Peyer's patch (tissue), 4 donors: ENCODE data around the gene SPATA18.

ENCODE experiments used
- POLR2A ChIP-seq, 2 donors: fragments of 450-650 bp; IDR thresholded peaks; one replicate each; pipeline ENCODE4 v1.5.1; 2017; ENCODE audit warnings: antibody characterized with exemption in 2 of 2, mild to moderate bottlenecking in 2 of 2, moderate library complexity in 2 of 2
- TF ChIP-seq, protein P1 (sequence below), 6 experiments: fragments of 450-650 bp in 4 of 6; fragments of 200-600 bp in 2 of 6; sonication (generic) in 1 of 6; IDR thresholded peaks; one replicate each; pipeline ENCODE4 v1.5.1; 2017 to 2019; ENCODE audit warnings: antibody characterized with exemption in 6 of 6, mild to moderate bottlenecking in 3 of 6, moderate library complexity in 1 of 6

DNA sequence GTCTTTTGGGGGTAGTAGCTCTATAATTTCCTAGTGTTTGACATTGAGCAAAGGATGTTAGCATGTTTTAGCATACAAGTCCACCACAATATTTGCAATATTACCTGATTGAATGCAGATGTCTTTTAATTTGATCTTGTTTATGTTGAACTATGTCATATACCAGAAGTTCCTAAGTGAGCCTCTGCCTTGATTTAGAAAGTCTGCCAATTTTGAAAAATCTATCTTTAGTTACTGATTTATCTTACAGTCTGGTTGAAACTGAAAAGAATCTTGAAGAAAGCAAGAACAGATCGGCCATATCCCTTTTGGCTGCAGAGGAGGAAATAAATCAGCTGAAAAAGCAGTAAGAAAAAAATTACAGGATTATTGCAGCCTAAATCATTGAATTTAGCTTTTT lies 18.5 kb downstream of the SPATA18 start:
- no peak for TF ChIP-seq POLR2A (IDR thresholded peaks at IDR 0.05)
- TF ChIP-seq, protein P1, sequence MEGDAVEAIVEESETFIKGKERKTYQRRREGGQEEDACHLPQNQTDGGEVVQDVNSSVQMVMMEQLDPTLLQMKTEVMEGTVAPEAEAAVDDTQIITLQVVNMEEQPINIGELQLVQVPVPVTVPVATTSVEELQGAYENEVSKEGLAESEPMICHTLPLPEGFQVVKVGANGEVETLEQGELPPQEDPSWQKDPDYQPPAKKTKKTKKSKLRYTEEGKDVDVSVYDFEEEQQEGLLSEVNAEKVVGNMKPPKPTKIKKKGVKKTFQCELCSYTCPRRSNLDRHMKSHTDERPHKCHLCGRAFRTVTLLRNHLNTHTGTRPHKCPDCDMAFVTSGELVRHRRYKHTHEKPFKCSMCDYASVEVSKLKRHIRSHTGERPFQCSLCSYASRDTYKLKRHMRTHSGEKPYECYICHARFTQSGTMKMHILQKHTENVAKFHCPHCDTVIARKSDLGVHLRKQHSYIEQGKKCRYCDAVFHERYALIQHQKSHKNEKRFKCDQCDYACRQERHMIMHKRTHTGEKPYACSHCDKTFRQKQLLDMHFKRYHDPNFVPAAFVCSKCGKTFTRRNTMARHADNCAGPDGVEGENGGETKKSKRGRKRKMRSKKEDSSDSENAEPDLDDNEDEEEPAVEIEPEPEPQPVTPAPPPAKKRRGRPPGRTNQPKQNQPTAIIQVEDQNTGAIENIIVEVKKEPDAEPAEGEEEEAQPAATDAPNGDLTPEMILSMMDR (IDR thresholded peaks at IDR 0.05): no peak
